Right lung (tissue), 10 donors: Measurements from ENCODE around the gene LYRM9. TPM values are rescaled to one million over a fixed set of nuclear protein-coding genes. Genes with fewer than 3 reads are reported as not detected.
"Not testable (repeated sequence)": the region's sequence is repeated elsewhere in the genome, so short reads cannot be mapped to it uniquely, and the experiment has no call there.

ENCODE experiments used
- DNase-seq, 2 donors: peaks; one replicate each; pipeline ENCODE4 v3.0.0-alpha.2; 2013
- long read RNA-seq, 8 donors: transcript quantifications; one replicate each; lab custom pipeline, GENCODE V29; 2026
- polyA plus RNA-seq, 5 donors: library from polyadenylated mRNA; unstranded; fragments of 120-200 nt; gene quantifications; one replicate each; pipeline versions ENCODE4 v1.2.1 to v1.2.3, GENCODE V29; 2013; ENCODE audit warnings: inconsistent platforms in 1 of 5, low replicate concordance in 1 of 5; ENCODE audit not compliant: insufficient read length in 5 of 5, insufficient read depth in 1 of 5

LYRM9 gene
- 10 to 100 TPM; 12.7 to 22.3 (median 14.9) TPM for polyA plus RNA-seq
- long read RNA-seq, donor 1, transcript LYRM9-207 (1 exons, 2,824 nt): major isoform, 7 of 11 reads
- long read RNA-seq, donor 1, partial matches to known transcripts: 0 of 11 reads
- long read RNA-seq, donor 1, other reads (novel, unspliced or antisense): 0 of 11 reads
- long read RNA-seq, donor 2, partial matches to known transcripts: 0 of 1 reads
- long read RNA-seq, donor 2, other reads (novel, unspliced or antisense): 0 of 1 reads
- long read RNA-seq, donor 3, transcript LYRM9-201 (4 exons, 501 nt): major isoform, 5 of 11 reads
- long read RNA-seq, donor 3, partial matches to known transcripts: 5 of 11 reads
- long read RNA-seq, donor 3, other reads (novel, unspliced or antisense): 0 of 11 reads
- long read RNA-seq, donor 4, transcript LYRM9-207 (1 exons, 2,824 nt): major isoform, 6 of 8 reads
- long read RNA-seq, donor 4, partial matches to known transcripts: 0 of 8 reads
- long read RNA-seq, donor 4, other reads (novel, unspliced or antisense): 0 of 8 reads
- long read RNA-seq, donor 5, partial matches to known transcripts: 0 of 5 reads
- long read RNA-seq, donor 5, other reads (novel, unspliced or antisense): 0 of 5 reads
- long read RNA-seq, donor 6, transcript LYRM9-207 (1 exons, 2,824 nt): major isoform, 5 of 9 reads
- long read RNA-seq, donor 6, partial matches to known transcripts: 0 of 9 reads
- long read RNA-seq, donor 6, other reads (novel, unspliced or antisense): 0 of 9 reads
- long read RNA-seq, donor 7, partial matches to known transcripts: 0 of 2 reads
- long read RNA-seq, donor 7, other reads (novel, unspliced or antisense): 0 of 2 reads
- long read RNA-seq, donor 8, partial matches to known transcripts: 0 of 5 reads
- long read RNA-seq, donor 8, other reads (novel, unspliced or antisense): 0 of 5 reads

DNA sequence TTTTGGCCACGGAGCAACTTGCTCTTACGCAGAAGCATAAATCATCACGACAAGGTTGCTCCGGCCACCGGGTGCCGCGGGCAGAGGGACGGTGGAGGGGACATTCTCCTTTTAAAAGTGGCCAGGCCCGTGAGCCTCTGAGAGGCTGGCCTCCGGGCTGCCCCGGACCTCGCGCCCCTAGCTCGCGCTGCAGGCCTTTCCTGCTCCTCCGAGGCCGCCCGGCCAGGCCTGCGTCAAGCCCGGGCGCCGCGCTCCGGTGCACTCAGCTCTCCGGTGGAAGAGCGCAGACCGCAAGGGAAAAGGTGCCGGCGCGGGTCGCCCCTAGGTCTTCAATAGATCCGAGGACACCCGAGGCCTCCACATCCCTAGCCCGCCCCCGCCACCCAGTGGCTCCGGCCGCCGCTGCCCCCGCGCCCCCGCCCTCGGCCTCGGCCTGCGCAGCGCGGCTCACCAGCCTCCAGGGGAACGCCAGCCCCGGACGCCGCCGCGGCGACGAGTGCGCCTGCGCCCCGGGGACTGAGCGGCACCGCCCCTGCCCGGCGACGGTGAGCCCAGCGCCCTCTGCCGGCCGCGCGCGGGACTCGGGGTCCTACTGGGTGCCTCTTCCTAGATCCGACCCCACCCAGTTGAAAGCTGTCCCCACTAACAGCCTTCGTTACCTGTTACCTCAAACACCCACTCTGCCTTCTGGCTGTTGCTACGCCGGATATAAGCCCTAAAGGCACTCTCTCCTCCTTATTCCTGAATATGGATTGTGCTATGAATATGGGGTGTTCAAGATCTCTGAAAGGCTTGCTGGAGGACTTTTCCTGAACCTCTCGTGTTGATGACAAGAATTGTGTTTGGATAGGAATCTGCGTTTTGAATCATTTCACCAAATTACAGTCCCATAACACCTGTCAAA, at the start of gene LYRM9:
Gene LYRM9, minus strand, starts transcription at position 500 of the 904 bp plus-strand sequence. CDS start 10,671 bp downstream, outside the sequence.
- DNase-seq: peak; percentile 86 to 91

- DNase-seq: no peak
These were observed 47.6 kb upstream of the LYRM9 start for GRCh38 chr17:27940503-27941428.

DNA sequence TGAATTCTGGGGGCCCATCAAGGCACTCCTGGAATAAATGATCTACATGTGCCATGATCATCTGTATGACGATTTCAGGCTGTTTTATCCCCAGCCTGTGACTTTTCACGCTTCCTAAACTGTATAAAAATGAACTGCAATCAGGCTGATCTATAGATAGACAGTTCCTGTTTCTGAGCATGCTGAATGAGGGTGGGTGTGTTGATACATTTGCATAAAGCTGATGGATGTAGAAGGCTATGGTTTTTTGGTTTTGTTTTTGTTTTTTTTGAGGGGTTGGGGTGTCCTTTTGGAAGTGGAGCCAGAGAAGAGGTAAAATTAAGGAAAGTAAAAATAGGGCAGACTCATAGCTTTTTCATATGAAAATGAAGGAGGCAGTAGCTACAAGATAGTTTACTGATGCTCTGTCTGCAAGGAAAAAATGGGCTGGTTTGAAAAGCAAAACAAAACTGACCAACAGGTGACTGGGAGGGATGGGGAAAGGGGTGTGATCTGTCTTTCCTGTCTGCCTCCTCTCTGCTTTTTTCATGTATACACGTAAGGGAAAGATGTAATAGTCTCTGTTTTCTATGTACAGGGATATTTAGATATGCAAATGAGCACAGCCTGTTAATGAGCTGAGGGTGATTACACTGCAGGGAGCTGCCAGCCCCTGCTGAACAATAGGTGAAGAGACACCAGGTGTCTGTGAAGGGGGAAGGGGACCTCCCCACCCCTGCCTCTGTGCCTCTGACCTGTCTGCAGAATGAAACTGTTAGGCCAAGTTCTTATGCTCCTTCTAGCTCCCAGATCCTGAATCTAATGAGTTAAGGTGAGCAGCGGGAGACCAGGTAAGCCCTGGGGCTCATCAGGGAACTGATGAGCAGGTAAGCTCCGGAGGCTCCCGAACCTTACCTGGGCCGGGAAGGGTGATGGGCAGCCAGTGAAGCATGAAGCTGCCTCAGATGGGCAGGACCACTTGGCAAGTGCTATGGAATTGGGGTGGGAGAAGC, 46.6 kb upstream of the LYRM9 start:
- no peak for DNase-seq

GRCh38 chr17:27938864-27939263, 45.7 kb upstream of the LYRM9 start:
- no peak for DNase-seq

- no peak for DNase-seq
These were observed 45.1 kb upstream of the LYRM9 start for GRCh38 chr17:27938241-27938640.

- DNase-seq: no peak
These were observed 43.9 kb upstream of the LYRM9 start for GRCh38 chr17:27937025-27937546.

- no peak for DNase-seq
These were observed 36.8 kb upstream of the LYRM9 start for GRCh38 chr17:27930000-27930399.

GRCh38 chr17:27928587-27928986, 35.4 kb upstream of the LYRM9 start:
- DNase-seq: no peak

- no peak for DNase-seq
These were observed 34.6 kb upstream of the LYRM9 start for GRCh38 chr17:27927781-27928180.

DNA sequence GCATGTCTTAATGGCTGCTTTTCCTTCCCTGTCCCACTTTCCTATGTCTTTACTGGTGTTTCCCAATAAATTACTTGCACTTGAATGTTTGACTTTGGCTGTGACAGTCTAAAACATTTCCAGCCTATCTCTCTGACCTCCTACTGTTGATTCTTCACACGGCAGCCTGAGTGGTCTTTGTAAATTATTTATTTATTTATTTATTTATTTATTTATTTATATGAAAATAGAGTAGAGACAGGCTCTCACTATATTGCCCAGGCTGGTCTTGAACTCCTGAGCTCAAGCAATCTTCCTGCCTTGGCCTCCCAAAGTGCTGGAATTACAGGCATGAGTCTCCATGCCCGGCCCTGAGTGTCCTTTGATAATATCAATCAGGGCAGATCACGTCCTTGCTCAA, 28.4 kb upstream of the LYRM9 start:
- no peak for DNase-seq

DNA sequence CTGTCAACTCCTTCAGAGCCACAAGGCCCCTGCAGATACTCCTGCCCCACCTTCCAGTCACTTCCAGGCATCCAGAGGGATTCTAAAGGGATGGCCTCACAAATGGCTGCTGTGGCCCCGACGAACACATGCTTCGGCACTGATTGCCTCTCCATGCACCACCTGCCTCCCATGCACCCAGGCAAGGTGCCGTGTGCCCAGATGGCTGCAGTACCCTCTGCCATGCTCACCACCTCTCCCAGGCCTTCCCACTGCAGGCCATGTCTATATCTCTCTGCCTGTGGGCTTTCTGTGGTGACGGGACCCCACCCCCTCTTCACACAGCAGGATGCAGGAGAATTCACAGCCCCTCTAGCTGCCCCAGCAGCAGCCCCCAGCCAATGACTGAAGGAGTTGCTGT, 27.9 kb upstream of the LYRM9 start:
- DNase-seq: no peak

DNA sequence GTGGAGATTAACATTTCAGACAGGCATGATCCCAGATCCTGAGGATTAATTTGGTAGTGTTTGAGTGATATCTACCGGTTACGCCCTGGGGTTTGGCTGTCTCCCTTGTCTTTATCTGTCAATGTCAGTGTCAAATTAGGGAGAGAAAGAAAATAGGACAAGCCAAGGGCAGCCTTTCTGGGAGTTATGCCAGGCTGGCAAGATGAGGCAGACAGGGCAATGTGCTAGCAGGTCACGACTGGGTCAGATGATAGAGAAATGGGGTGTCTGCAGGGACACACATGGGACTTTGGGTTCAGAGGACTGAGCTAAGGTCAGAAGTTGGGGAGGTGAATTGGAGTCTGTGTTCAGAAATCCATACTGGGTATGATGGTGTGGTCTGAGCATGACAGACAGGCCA, 27.4 kb upstream of the LYRM9 start:
- DNase-seq: no peak

DNA sequence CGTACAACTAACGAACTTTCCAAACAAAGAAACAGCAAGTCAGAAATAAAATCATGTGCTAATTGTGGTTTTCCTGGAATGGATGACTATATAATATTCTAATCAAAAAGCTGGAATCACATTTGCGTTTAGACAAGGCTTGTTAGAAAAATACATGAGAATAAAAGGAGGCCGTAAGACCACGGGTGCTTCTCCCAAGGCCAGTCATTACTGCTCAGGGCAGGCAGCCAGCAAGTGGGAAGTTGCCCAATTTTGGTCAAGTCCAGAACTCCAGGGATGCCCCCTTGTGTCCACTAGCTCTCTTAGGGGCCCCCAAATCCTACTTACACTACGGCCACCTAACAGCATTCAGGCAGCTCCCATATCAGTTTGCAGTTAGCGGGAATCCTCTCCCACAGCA, 25.9 kb upstream of the LYRM9 start:
- DNase-seq: no peak

- DNase-seq: no peak
These were observed 25.3 kb upstream of the LYRM9 start for GRCh38 chr17:27918498-27918897.

DNA sequence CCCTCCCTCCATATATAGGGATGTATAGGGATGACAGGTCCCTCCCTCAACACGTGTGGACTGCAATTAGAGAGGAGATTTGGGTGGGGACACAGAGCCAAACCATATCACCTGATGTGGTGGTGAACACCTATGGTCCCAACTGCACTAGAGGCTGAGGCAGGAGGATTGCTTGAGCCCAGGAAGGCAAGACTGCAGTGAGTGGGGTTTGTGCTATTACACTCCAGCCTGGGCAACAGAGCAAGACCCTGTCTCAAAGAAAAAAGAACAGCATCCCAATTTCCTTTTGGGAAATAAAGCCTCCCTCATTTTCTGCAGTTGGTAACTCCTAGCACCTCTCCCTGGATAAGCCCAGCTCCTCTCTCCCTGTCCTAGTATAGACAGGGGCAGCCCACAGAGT, 23.8 kb upstream of the LYRM9 start:
- DNase-seq: no peak

- no peak for DNase-seq
These were observed 22.5 kb upstream of the LYRM9 start for GRCh38 chr17:27915709-27916108.

DNA sequence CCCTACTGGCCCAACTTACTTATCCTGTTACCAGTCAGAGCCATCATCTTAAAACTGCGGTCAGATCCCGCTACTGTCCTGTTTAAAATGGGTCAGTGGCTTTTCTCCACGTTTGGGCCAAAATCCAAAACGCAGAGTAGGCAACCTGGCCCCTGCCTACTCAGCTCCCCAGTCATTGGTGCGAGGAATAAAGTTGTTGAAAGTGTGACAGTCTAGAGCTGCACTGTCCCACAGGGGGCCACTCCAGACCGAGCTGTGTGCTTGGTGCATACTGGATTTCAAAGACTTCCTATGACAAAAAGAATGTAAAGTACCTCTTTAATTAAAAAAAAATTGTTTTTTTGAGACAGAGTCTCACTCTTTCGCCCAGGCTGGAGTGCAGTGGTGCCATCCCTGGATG, 21.2 kb upstream of the LYRM9 start:
- no peak for DNase-seq

DNA sequence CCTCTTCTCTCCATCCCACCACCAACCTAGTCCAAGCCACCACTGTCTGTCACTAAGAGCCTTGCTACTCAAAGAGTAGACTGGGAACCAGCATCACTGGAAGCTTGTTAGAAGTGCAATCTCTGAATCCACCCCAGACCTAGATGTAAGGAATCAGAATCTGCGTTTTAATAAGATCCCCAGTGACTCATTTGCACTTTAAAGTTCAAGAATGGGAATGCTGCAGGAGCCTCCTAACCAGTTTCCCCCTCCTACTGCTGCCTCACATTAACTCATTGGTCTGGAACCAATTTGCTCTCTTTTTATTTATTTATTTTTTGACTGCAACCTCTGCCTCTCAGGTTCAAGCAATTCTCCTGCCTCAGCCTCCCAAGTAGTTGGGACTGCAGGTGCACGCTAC, 19.8 kb upstream of the LYRM9 start:
- DNase-seq: no peak

DNA sequence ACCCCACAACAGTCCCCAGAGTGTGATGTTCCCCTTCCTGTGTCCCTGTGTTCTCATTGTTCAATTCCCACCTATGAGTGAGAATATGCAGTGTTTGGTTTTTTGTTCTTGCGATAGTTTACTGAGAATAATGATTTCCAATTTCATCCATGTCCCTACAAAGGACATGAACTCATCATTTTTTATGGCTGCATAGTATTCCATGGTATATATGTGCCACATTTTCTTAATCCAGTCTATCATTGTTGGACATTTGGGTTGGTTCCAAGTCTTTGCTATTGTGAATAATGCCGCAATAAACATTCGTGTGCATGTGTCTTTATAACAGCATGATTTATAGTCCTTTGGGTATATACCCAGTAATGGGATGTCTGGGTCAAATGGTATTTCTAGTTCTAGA, 19.1 kb upstream of the LYRM9 start:
- not testable (repeated sequence) for DNase-seq
